Large intestine (tissue), 3 donors: ENCODE results near the gene MAN2A1. TPM values are rescaled to one million over a fixed set of nuclear protein-coding genes. Genes with fewer than 3 reads are reported as not detected.
A peak's percentile ranks its signal among the peaks of the same experiment; 100 is the strongest.

Experiments used
- DNase-seq, 2 donors: peaks; one replicate each; pipeline versions ENCODE4 v3.0.0 to v3.0.0-alpha.2; 2013
- H3K27ac ChIP-seq: one replicate; pipeline ENCODE4 v1.5.1; 2013; ENCODE audit warnings: low read length
- H3K27me3 ChIP-seq: 2 replicates; pipeline ENCODE4 v1.6.1; 2013; ENCODE audit warnings: low read length; ENCODE audit not compliant: control insufficient read depth, insufficient read depth
- H3K36me3 ChIP-seq: 2 replicates; pipeline ENCODE4 v1.6.1; 2013; ENCODE audit warnings: low read length; ENCODE audit not compliant: control insufficient read depth, insufficient read depth
- H3K4me1 ChIP-seq: one replicate; pipeline ENCODE4 v1.6.1; 2013; ENCODE audit warnings: low read length; ENCODE audit not compliant: control insufficient read depth, insufficient read depth
- H3K4me3 ChIP-seq: one replicate; pipeline ENCODE4 v1.5.1; 2013; ENCODE audit warnings: low read length
- H3K9me3 ChIP-seq: one replicate; pipeline ENCODE4 v1.6.1; 2013; ENCODE audit warnings: mild to moderate bottlenecking, low read depth, low read length, moderate library complexity; ENCODE audit not compliant: control insufficient read depth
- WGBS: methylation state at CpG from one replicate; pipeline ENCODE4 v1.1.5; 2013; ENCODE audit warnings: low lambda C conversion rate; ENCODE audit not compliant: insufficient coverage; 5-methylcytosine and 5-hydroxymethylcytosine counted together
- polyA plus RNA-seq: library from polyadenylated mRNA; unstranded; fragments of 120-200 nt; gene quantifications from one replicate; pipeline ENCODE4 v1.2.1, GENCODE V29; 2013

MAN2A1 gene
- polyA plus RNA-seq, 1 donor, result 100.0 TPM

GRCh38 chr5:109855056-109855455, 165.3 kb downstream of the MAN2A1 start:
- no peaks in the 10 kb centered on the region for H3K27me3 ChIP-seq
- H3K4me1 ChIP-seq, result no peaks in the 10 kb centered on the region
- peaks cover 46% of the 10 kb centered on the region for H3K36me3 ChIP-seq
- DNase-seq, result no peak
- H3K9me3 ChIP-seq, result no peaks in the 10 kb centered on the region
- H3K4me3 ChIP-seq, result no peak overlapping the region
- whole genome bisulfite sequencing, result 100% methylated on average over 1 of the region's 1 CpG
- H3K27ac ChIP-seq, result no peak overlapping the region

- Histone ChIP-seq H3K27ac (no peak overlapping the region), H3K36me3 (peaks cover 54% of the 10 kb centered on the region), H3K27me3 (no peaks in the 10 kb centered on the region), H3K4me3 (no peak overlapping the region), H3K4me1 (no peaks in the 10 kb centered on the region), H3K9me3 (no peaks in the 10 kb centered on the region)
- 40% methylated on average over 1 of the region's 8 CpGs for WGBS
- DNase-seq, result peak; percentile 26 to 65
These were observed 167.8 kb downstream of the MAN2A1 start for GRCh38 chr5:109857405-109858031.

GRCh38 chr5:109859537-109859936, 169.8 kb downstream of the MAN2A1 start:
- H3K27ac ChIP-seq, result no peak overlapping the region
- DNase-seq, result no peak

GRCh38 chr5:109862301-109862700, 172.6 kb downstream of the MAN2A1 start:
- Histone ChIP-seq H3K4me3 (no peak overlapping the region), H3K4me1 (no peaks in the 10 kb centered on the region), H3K27me3 (no peaks in the 10 kb centered on the region), H3K27ac (no peak overlapping the region), H3K9me3 (no peaks in the 10 kb centered on the region), H3K36me3 (peaks cover 67% of the 10 kb centered on the region)
- WGBS, result no CpG with 5 or more reads among the region's 2 CpGs
- DNase-seq, result no peak

More at GRCh38 chr5:109859537-109859936, 169.8 kb downstream of the MAN2A1 start:
- Histone ChIP-seq H3K9me3 (no peaks in the 10 kb centered on the region), H3K27me3 (no peaks in the 10 kb centered on the region), H3K4me3 (no peak overlapping the region), H3K36me3 (peaks cover 60% of the 10 kb centered on the region), H3K4me1 (no peaks in the 10 kb centered on the region)

- Histone ChIP-seq H3K27me3 (no peaks in the 10 kb centered on the region), H3K4me1 (no peaks in the 10 kb centered on the region), H3K27ac (no peak overlapping the region), H3K36me3 (peaks cover 56% of the 10 kb centered on the region), H3K9me3 (no peaks in the 10 kb centered on the region), H3K4me3 (no peak overlapping the region)
- no peak for DNase-seq
- WGBS, result no CpG with 5 or more reads among the region's 1 CpG
These were observed 174.0 kb downstream of the MAN2A1 start for GRCh38 chr5:109863752-109864151.

- Histone ChIP-seq H3K4me3 (no peak overlapping the region), H3K9me3 (no peaks in the 10 kb centered on the region), H3K27me3 (no peaks in the 10 kb centered on the region), H3K4me1 (no peaks in the 10 kb centered on the region), H3K27ac (no peak overlapping the region), H3K36me3 (peaks cover 47% of the 10 kb centered on the region)
- no CpG with 5 or more reads among the region's 2 CpGs for WGBS
- DNase-seq, result no peak
These were observed 175.9 kb downstream of the MAN2A1 start for GRCh38 chr5:109865637-109866036.

GRCh38 chr5:109866051-109866450, 176.3 kb downstream of the MAN2A1 start:
- Histone ChIP-seq H3K27ac (no peak overlapping the region), H3K4me1 (no peaks in the 10 kb centered on the region), H3K4me3 (no peak overlapping the region), H3K27me3 (no peaks in the 10 kb centered on the region), H3K36me3 (peaks cover 44% of the 10 kb centered on the region), H3K9me3 (no peaks in the 10 kb centered on the region)
- WGBS, result no CpG with 5 or more reads among the region's 2 CpGs
- DNase-seq, result no peak

GRCh38 chr5:109868737-109869136, 179.0 kb downstream of the MAN2A1 start:
- Histone ChIP-seq H3K4me1 (no peaks in the 10 kb centered on the region), H3K4me3 (no peak overlapping the region), H3K27ac (no peak overlapping the region), H3K27me3 (no peaks in the 10 kb centered on the region), H3K36me3 (peaks cover 29% of the 10 kb centered on the region), H3K9me3 (no peaks in the 10 kb centered on the region)
- DNase-seq, result no peak
- whole genome bisulfite sequencing, result no CpG with 5 or more reads among the region's 2 CpGs

- H3K36me3 ChIP-seq, result no peaks in the 10 kb centered on the region
- no peak overlapping the region for H3K27ac ChIP-seq
- H3K4me1 ChIP-seq, result no peaks in the 10 kb centered on the region
- no peaks in the 10 kb centered on the region for H3K27me3 ChIP-seq
- no peak for DNase-seq
- H3K4me3 ChIP-seq, result no peak overlapping the region
- H3K9me3 ChIP-seq, result no peaks in the 10 kb centered on the region
- WGBS, result 100% methylated on average over 1 of the region's 4 CpGs
These were observed 184.0 kb downstream of the MAN2A1 start for GRCh38 chr5:109873687-109874086.

- Histone ChIP-seq H3K36me3 (no peaks in the 10 kb centered on the region), H3K27ac (no peak overlapping the region), H3K27me3 (no peaks in the 10 kb centered on the region), H3K4me1 (no peaks in the 10 kb centered on the region), H3K9me3 (no peaks in the 10 kb centered on the region), H3K4me3 (no peak overlapping the region)
- 94% methylated on average over 2 of the region's 2 CpGs for WGBS
- DNase-seq, result no peak
These were observed 184.4 kb downstream of the MAN2A1 start for GRCh38 chr5:109874108-109874507.

- 95% methylated on average over 6 of the region's 6 CpGs for WGBS
- H3K9me3 ChIP-seq, result no peaks in the 10 kb centered on the region
- no peaks in the 10 kb centered on the region for H3K27me3 ChIP-seq
- no peak overlapping the region for H3K27ac ChIP-seq
- no peak for DNase-seq
- no peaks in the 10 kb centered on the region for H3K4me1 ChIP-seq
- no peak overlapping the region for H3K4me3 ChIP-seq
- H3K36me3 ChIP-seq, result no peaks in the 10 kb centered on the region
These were observed 186.5 kb downstream of the MAN2A1 start for GRCh38 chr5:109876030-109876725.
